ENCODE results near the gene RGL4.

Gene RGL4

DNA sequence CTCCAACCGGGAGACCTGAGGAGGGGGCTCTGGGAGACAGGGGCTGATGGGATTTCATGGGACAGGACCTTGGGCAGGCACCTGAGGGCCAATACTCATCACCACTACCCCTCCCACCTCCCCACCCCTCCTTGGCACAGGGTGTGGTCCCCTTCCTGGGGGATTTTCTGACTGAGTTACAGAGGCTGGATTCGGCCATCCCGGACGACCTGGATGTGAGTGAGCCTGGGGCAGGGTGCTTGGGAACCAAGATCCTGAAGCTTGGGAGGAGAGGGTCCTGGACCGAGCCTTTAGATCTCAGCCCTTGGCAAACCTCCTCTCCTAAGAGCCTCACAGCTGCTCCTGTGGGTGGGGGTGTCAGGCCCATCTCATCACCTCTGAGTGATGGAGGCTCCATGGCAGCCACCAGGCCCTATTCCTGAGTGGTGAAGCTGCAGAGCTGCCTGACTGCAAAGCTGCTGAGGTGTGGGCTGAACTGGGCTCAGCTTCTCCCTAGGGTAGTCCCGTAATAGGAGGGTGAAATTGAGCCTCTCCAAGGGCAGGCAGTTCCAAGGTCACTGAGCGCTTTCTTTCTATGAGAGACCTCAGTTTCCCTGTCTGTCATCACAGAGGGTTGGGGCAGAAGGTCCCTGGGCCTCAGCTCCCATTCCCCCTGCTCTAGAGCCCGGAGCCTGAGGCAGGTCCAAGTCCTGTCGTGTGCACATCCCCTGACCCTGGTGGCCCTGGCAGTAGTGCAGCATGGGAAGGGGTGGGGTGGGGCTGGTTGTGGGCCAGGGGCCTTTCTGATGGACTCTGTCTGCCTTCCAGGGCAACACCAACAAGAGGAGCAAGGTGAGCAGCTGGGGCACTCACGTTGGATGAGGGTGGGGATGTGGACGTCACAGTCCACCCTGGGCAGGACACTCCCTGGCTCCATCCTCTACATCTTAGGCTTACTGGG, 6.5 kb downstream of the RGL4 start:
- no peak for DNase-seq (ENCODE audit: low read depth in 2 of 3, low spot score in 1 of 3)

- no peak for DNase-seq (ENCODE audit: low read depth in 2 of 3, low spot score in 1 of 3)
These were observed 7.3 kb downstream of the RGL4 start for GRCh38 chr22:23698094-23698493.

DNA sequence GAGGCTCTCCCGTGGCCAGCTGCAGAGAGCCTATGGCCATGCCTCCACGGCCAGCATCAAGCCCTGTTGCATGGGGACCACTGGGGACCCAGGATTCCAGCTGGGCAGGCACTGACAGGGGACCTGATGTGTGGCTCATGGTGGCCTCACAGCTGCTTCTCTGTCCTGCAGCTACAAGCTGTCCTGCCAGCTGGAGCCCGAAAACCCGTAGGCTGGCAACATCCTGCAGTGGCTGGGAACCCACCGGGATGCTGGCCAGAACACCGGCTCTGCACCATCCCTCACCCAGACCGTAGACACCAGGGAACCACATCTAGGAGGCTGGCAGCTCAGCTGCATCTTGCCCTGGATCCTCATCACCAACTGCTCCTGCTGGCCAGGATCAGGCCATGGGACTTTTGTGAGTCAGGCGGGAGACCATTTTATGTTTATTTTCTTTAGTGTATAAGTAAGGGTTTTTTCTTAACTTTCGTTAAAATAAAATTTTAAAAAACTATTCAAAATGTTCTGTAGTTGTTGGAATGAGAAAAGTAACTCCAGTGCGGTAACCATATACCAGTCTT, 7.9 kb downstream of the RGL4 start:
- no peak for DNase-seq (ENCODE audit: low read depth in 2 of 3, low spot score in 1 of 3)

GRCh38 chr22:23700706-23701105, 9.9 kb downstream of the RGL4 start:
- no peak for DNase-seq (ENCODE audit: low read depth in 2 of 3, low spot score in 1 of 3)

- DNase-seq (ENCODE audit: low read depth in 2 of 3, low spot score in 1 of 3), result no peak
These were observed 13.2 kb downstream of the RGL4 start for GRCh38 chr22:23704062-23704461.

DNA sequence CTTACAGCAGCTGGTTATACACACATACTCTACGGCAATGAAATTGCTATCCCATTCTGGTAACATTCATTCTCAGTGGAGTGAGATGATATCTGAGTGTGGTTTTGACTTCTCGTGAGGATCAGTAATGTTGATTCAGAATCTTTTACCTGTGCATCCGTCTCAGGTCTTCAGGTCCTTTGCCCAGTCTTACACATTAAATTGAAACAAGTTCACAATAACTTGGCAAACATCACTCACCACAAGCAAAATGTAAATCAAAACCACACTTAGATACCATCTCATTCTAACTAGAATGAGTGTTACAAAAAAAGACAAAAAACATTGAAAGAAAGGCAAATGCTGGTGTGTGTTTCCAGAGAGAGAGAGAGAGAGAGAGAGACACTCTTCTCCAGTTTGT, 14.0 kb downstream of the RGL4 start:
- DNase-seq (ENCODE audit: low read depth in 2 of 3, low spot score in 1 of 3), result no peak

- DNase-seq (ENCODE audit: low read depth in 2 of 3, low spot score in 1 of 3), result peak in 1 of 3 donors; percentile 41
These were observed 14.5 kb downstream of the RGL4 start for GRCh38 chr22:23705358-23705757.

DNA sequence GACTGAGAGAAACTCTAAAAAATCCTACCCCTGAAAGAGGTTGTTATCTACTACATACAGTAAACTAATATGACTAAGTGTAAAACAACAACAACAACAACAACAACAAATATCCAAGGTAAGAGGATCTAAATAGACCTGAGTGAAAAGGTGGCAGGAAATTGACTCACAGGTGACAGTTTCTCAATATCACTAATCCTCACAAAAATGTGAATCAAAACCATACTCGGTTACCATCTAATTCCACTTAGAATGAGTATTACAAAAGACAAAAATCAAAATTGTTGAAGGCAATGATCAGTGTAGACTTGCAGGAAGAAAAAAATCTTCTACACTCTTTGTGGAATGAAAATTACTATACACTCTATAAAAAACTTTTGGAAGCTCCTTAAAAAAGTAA, 17.5 kb downstream of the RGL4 start:
- DNase-seq (ENCODE audit: low read depth in 2 of 3, low spot score in 1 of 3), result no peak

GRCh38 chr22:23709107-23709506, 18.3 kb downstream of the RGL4 start:
- DNase-seq (ENCODE audit: low read depth in 2 of 3, low spot score in 1 of 3), result no peak

- DNase-seq (ENCODE audit: low read depth in 2 of 3, low spot score in 1 of 3), result no peak
These were observed 21.4 kb downstream of the RGL4 start for GRCh38 chr22:23712256-23712655.

- DNase-seq (ENCODE audit: low read depth in 2 of 3, low spot score in 1 of 3), result no peak
These were observed 23.1 kb downstream of the RGL4 start for GRCh38 chr22:23713696-23714595.

- DNase-seq (ENCODE audit: low read depth in 2 of 3, low spot score in 1 of 3), result no peak
These were observed 24.1 kb downstream of the RGL4 start for GRCh38 chr22:23714596-23715578.

GRCh38 chr22:23715806-23716375, 25.1 kb downstream of the RGL4 start:
- DNase-seq (ENCODE audit: low read depth in 2 of 3, low spot score in 1 of 3), result no peak

GRCh38 chr22:23716811-23717801, 26.3 kb downstream of the RGL4 start:
- peak; percentile 60 to 77 (median 74) for DNase-seq (ENCODE audit: low read depth in 2 of 3, low spot score in 1 of 3)

DNA sequence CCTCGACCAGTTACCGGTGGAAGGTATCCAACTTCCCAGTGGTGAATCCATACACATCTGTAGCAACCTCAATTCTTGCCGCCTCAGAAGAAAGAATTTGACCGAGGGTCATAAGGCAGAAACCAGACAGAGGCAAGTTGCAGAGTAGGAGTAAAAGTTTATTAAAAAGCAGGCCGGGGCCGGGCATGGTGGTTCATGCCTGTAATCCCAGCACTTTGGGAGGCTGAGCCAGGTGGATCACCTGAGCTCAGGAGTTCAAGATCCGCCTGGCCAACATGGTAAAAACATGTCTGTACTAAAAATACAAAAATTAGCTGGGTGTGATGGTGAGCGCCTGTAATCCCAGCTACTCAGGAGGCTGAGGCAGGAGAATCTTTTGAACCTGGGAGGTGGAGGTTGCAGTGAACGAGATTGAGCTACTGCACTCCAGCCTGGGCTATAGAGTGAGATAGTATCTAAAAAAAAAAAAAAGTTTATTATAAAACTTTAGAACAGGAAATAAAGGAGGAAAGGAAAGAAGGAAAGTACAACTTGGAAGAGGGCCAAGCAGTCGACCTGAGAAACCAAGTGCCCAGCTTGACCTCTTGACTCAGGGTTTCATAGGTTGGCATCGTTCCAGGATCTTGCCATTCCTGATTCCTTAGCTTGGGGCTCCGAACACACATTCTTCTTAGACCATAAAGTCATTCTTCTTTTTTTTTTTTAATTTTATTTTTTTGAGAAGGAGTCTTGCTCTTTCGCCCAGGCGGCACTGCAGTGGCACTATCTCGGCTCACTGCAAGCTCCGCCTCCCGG, 27.8 kb downstream of the RGL4 start:
- no peak for DNase-seq (ENCODE audit: low read depth in 2 of 3, low spot score in 1 of 3)

DNA sequence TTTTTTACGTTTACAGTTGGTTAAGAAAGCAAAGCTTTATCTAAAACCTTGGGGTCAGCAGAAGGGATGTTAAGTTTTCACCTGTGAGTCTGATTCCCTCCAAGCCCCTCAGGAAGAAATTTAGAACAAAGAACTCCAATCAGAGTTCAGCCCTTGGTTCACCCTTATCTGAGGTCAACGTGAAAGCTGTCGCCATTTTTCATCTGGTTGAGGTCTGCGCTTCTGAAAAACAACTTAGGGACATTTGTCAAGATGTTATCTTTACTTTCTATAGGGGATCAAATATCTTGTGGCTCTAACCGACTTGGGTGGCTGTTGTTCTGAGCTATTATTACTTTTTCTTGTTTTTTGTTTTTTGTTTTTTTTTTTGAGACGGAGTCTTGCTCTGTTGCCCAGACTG, 30.0 kb downstream of the RGL4 start:
- DNase-seq (ENCODE audit: low read depth in 2 of 3, low spot score in 1 of 3), result no peak

GRCh38 chr22:23722160-23722559, 31.3 kb downstream of the RGL4 start:
- no peak for DNase-seq (ENCODE audit: low read depth in 2 of 3, low spot score in 1 of 3)

DNA sequence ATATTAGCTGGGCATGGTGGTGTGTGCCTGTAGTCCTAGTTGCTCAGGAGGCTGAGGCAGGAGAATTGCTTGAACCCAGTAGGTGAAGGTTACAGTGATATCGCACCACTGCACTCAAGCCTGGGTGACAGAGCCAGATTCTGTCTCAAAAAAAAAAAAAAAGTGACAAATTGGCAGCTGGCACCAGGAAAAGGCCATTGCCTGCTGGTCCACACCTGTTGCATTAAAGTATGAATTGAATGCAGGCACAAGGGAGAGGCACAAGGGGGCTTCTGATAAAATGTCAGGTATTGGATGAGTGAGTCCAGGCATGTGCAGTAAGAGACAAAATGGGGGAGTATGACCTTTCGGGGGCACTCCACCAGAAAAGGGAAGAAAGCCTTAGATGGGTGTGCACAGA, 31.9 kb downstream of the RGL4 start:
- DNase-seq (ENCODE audit: low read depth in 2 of 3, low spot score in 1 of 3), result no peak
